Parathyroid adenoma (tissue), 2 donors: ENCODE results near the gene POLD3.

Experiments
- H2AFZ ChIP-seq: fragments of 300-600 bp; sonication (generic); one replicate; pipeline ENCODE4 v1.7.0; 2017; ENCODE audit warnings: antibody characterized with exemption, mild to moderate bottlenecking
- H3K27ac ChIP-seq: fragments of 300-600 bp; sonication (generic); one replicate; pipeline ENCODE4 v1.7.0; 2017
- H3K27me3 ChIP-seq: fragments of 300-600 bp; sonication (generic); one replicate; pipeline ENCODE4 v1.7.0; 2017; ENCODE audit warnings: low read length; ENCODE audit not compliant: control insufficient read depth, insufficient read depth
- H3K36me3 ChIP-seq: fragments of 300-600 bp; sonication (generic); one replicate; pipeline ENCODE4 v1.7.0; 2017; ENCODE audit warnings: low read length; ENCODE audit not compliant: control insufficient read depth, insufficient read depth
- H3K4me1 ChIP-seq: fragments of 300-600 bp; sonication (generic); one replicate; pipeline ENCODE4 v1.7.0; 2017; ENCODE audit warnings: control low read depth
- H3K4me2 ChIP-seq: fragments of 300-600 bp; sonication (generic); one replicate; pipeline ENCODE4 v1.7.0; 2017; ENCODE audit warnings: low read length
- H3K4me3 ChIP-seq: fragments of 300-600 bp; sonication (generic); one replicate; pipeline ENCODE4 v1.7.0; 2017; ENCODE audit warnings: low read depth, low read length
- H3K79me2 ChIP-seq: fragments of 300-600 bp; sonication (generic); one replicate; pipeline ENCODE4 v1.7.0; 2017; ENCODE audit warnings: control low read depth
- H3K9ac ChIP-seq: fragments of 300-600 bp; sonication (generic); one replicate; pipeline ENCODE4 v1.7.0; 2017; ENCODE audit warnings: mild to moderate bottlenecking
- H3K9me3 ChIP-seq: fragments of 300-600 bp; sonication (generic); one replicate; pipeline ENCODE4 v1.7.0; 2017; ENCODE audit warnings: low read length; ENCODE audit not compliant: control insufficient read depth
- TF ChIP-seq, protein P1 (sequence below): fragments of 300-600 bp; sonication (generic); IDR thresholded peaks from one replicate; pipeline ENCODE4 v1.7.0; 2017; ENCODE audit warnings: antibody characterized with exemption, mild to moderate bottlenecking
- donor health status: primary hyperparathyroidism.

The POLD3 gene

DNA sequence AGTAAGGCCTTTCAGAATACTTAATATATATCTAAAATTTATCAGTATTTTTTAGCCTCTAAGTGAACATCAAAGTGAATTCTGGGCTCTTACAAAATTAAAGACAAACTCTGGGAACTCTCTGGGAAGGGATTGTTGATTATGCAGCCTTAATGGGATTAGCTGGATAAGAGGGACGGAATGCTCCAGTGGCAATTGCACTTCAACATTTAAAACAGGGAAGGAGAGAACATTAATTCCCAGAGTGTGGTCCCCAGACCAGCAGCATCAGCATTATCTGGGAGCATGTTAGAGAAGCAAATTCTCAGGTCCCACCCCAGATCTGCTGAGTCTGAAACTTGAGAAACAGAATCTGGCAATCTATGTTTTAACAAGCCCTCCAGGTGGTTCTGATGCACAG is 46.5 kb downstream of the POLD3 start:
- Histone ChIP-seq H3K27me3 (no peaks in the 10 kb centered on the region), H3K79me2 (no peaks in the 10 kb centered on the region), H3K4me3 (no peak overlapping the region), H3K9me3 (no peaks in the 10 kb centered on the region), H3K4me2 (no peak overlapping the region), H3K9ac (no peak overlapping the region), H3K27ac (no peak overlapping the region), H2AFZ (no peak overlapping the region), H3K4me1 (no peaks in the 10 kb centered on the region), H3K36me3 (no peaks in the 10 kb centered on the region)
- TF ChIP-seq, protein P1, sequence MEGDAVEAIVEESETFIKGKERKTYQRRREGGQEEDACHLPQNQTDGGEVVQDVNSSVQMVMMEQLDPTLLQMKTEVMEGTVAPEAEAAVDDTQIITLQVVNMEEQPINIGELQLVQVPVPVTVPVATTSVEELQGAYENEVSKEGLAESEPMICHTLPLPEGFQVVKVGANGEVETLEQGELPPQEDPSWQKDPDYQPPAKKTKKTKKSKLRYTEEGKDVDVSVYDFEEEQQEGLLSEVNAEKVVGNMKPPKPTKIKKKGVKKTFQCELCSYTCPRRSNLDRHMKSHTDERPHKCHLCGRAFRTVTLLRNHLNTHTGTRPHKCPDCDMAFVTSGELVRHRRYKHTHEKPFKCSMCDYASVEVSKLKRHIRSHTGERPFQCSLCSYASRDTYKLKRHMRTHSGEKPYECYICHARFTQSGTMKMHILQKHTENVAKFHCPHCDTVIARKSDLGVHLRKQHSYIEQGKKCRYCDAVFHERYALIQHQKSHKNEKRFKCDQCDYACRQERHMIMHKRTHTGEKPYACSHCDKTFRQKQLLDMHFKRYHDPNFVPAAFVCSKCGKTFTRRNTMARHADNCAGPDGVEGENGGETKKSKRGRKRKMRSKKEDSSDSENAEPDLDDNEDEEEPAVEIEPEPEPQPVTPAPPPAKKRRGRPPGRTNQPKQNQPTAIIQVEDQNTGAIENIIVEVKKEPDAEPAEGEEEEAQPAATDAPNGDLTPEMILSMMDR = no peak

DNA sequence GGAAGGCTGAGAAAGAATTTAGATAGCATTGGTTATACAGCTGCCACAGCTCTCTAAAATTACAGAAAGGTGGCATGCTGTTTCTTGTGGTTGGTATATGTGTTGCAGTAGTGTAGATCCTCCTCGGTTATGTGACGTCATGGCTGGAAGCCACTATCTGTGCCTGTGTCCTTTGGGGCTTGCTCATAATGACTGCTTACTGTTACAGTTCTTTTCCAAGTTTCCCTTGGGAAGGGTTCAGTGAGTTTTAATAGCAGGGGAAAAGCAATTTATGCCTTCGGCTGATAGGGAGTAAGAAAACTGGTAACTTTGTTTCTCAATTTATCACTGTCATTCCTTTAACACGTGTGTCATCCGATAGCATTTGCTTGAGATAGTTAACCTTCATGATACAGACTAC is 47.2 kb downstream of the POLD3 start:
- no peaks in the 10 kb centered on the region for H3K79me2 ChIP-seq
- H3K4me1 ChIP-seq = no peaks in the 10 kb centered on the region
- H3K27me3 ChIP-seq = no peaks in the 10 kb centered on the region
- no peak overlapping the region for H3K4me2 ChIP-seq
- TF ChIP-seq, protein P1 = no peak
- H3K27ac ChIP-seq = no peak overlapping the region
- H3K9me3 ChIP-seq = no peaks in the 10 kb centered on the region
- H3K4me3 ChIP-seq = no peak overlapping the region
- no peaks in the 10 kb centered on the region for H3K36me3 ChIP-seq
- no peak overlapping the region for H2AFZ ChIP-seq
- H3K9ac ChIP-seq = no peak overlapping the region

DNA sequence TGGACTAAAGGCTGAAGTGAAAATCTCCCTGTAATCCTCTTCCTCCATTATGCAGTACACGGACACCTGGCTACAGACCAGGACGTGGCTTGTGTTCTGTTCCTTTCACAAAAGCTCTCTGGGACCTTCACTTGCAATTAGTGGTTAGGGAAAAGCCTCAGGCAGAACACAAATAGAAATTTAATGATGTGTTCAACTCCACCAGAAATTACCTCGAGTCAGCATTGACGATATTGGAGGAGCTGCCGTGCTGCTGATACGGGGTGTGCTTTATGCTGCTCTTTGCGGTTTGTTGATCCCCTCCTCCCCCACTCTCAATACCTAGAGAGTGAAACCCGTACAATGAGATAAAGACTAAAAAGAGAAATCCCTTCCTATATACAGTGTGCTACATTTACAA is 48.9 kb downstream of the POLD3 start:
- H3K36me3 ChIP-seq = no peaks in the 10 kb centered on the region
- H2AFZ ChIP-seq = no peak overlapping the region
- no peak overlapping the region for H3K9ac ChIP-seq
- H3K4me3 ChIP-seq = no peak overlapping the region
- H3K27ac ChIP-seq = no peak overlapping the region
- no peaks in the 10 kb centered on the region for H3K27me3 ChIP-seq
- TF ChIP-seq, protein P1 = no peak
- no peaks in the 10 kb centered on the region for H3K9me3 ChIP-seq
- no peaks in the 10 kb centered on the region for H3K79me2 ChIP-seq
- H3K4me1 ChIP-seq = no peaks in the 10 kb centered on the region
- H3K4me2 ChIP-seq = peak overlapping the region; percentile 43

DNA sequence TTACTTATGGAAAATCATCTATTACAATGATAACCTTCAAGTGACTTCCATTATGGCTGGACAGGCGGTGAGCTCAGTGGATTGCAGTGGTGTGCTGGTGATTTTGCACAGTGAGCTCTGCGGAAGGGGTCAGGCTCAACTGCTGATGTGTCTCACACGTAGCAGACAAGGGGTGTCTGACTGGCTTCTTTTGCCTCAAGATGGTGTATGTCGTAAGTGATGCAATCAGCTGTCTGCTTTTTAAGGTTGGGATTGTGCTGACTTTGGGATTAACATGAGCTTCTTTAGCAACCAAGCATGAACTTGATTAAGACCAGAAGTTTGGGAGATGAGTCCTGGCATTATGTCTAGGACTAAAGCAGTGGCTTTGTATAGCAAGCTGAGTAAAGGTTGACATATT is 49.5 kb downstream of the POLD3 start:
- H3K79me2 ChIP-seq = no peaks in the 10 kb centered on the region
- no peaks in the 10 kb centered on the region for H3K27me3 ChIP-seq
- no peaks in the 10 kb centered on the region for H3K36me3 ChIP-seq
- TF ChIP-seq, protein P1 = no peak
- peak overlapping the region; percentile 43 for H3K4me2 ChIP-seq
- H3K9ac ChIP-seq = no peak overlapping the region
- H3K27ac ChIP-seq = no peak overlapping the region
- no peaks in the 10 kb centered on the region for H3K9me3 ChIP-seq
- no peaks in the 10 kb centered on the region for H3K4me1 ChIP-seq
- H2AFZ ChIP-seq = no peak overlapping the region
- H3K4me3 ChIP-seq = no peak overlapping the region

DNA sequence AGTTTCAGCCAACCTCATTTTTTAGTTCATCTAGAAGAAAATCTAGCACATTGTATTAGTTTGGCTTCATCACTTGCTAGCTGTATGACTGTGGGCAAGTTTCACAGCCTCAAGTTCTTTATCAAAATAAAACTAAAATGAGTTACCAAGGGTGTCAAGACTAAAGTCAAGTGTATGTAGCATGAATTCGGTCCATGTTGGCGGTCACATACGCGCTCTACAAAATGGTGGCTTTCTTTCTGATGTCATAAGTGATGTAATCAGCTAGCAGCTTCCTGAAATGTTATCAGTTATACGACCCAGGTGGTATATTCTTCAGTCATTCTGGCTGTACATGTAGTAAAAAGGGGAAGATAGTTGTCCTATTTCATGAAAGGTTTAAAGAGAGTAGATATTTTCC is 50.5 kb downstream of the POLD3 start:
- no peak overlapping the region for H2AFZ ChIP-seq
- H3K9me3 ChIP-seq = no peaks in the 10 kb centered on the region
- H3K9ac ChIP-seq = no peak overlapping the region
- TF ChIP-seq, protein P1 = no peak
- H3K27ac ChIP-seq = no peak overlapping the region
- no peaks in the 10 kb centered on the region for H3K79me2 ChIP-seq
- no peak overlapping the region for H3K4me2 ChIP-seq
- no peaks in the 10 kb centered on the region for H3K36me3 ChIP-seq
- no peak overlapping the region for H3K4me3 ChIP-seq
- no peaks in the 10 kb centered on the region for H3K4me1 ChIP-seq
- no peaks in the 10 kb centered on the region for H3K27me3 ChIP-seq
